GM18867 (cell line): Measurements from ENCODE around the gene RHEB.

ENCODE experiments used
- ATAC-seq: cut with Tn5 transposase; IDR thresholded peaks from one replicate; pipeline ENCODE4 v1.9.1; 2021; ENCODE audit warnings: mild to moderate bottlenecking, moderate library complexity; ENCODE audit not compliant: unreplicated experiment

The RHEB gene

GRCh38 chr7:151451626-151452571, 67.8 kb downstream of the RHEB start:
- no peak for ATAC-seq

GRCh38 chr7:151451156-151451555, 68.5 kb downstream of the RHEB start:
- ATAC-seq = no peak

GRCh38 chr7:151449990-151450389, 69.7 kb downstream of the RHEB start:
- no peak for ATAC-seq

GRCh38 chr7:151448261-151449252, 71.1 kb downstream of the RHEB start:
- peak; percentile 56 for ATAC-seq

GRCh38 chr7:151447901-151448260, 71.8 kb downstream of the RHEB start:
- no peak for ATAC-seq

- no peak for ATAC-seq
Observed at GRCh38 chr7:151447312-151447711, 72.4 kb downstream of the RHEB start.

- ATAC-seq = no peak
Observed at GRCh38 chr7:151446412-151446811, 73.3 kb downstream of the RHEB start.

- ATAC-seq = no peak
Observed at GRCh38 chr7:151444632-151445031, 75.1 kb downstream of the RHEB start.

- ATAC-seq = no peak
Observed at GRCh38 chr7:151442776-151443496, 76.8 kb downstream of the RHEB start.

- ATAC-seq = no peak
Observed at GRCh38 chr7:151440799-151441445, 78.8 kb downstream of the RHEB start.

- no peak for ATAC-seq
Observed at GRCh38 chr7:151439855-151440798, 79.6 kb downstream of the RHEB start, which contains the start of gene CRYGN. Gene CRYGN, minus strand, starts transcription at chr7:151440141. Its CDS starts 224 bp downstream, at chr7:151439917.

- no peak for ATAC-seq
Observed at GRCh38 chr7:151438864-151439601, 80.7 kb downstream of the RHEB start.

- no peak for ATAC-seq
Observed at GRCh38 chr7:151437866-151438516, 81.7 kb downstream of the RHEB start.

- ATAC-seq = no peak
Observed at GRCh38 chr7:151437159-151437553, 82.5 kb downstream of the RHEB start.

- ATAC-seq = no peak
Observed at GRCh38 chr7:151436446-151437158, 83.1 kb downstream of the RHEB start.

- no peak for ATAC-seq
Observed at GRCh38 chr7:151435971-151436370, 83.7 kb downstream of the RHEB start.
